Measurements from ENCODE around the gene BPIFB6. TPM values are rescaled to one million over a fixed set of nuclear protein-coding genes. Genes with fewer than 3 reads are reported as not detected.

Gene BPIFB6
- total RNA-seq, 1 experiment from 2014 or later, result not detected

DNA sequence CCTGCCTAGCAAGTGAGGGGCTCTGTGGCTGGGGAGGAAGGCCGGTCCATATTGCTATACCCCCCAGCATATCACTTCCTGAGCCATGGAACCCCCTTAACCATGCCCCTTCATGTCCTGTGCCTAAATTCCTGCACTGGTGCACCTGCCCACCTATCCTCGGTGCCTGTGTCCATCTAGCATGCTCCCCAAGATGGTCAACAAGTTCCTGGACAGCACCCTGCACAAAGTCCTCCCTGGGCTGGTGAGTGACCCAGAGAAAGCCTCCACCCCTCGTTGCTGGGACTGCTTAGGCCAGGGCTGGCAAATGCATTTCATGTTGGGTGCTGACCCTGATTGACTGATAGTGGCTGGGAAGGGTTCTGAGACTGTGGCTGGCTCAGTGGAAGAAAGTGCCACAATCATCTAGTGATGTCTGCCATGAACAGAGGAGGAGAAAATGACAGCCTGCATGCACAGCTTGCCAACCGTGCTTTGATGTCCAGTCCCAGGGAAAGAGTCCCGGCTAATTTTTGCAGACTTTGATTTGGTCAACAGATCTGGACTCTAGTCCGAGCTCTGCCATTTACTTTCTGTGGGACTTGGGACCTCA, 3.5 kb downstream of the BPIFB6 start (continued):
- TF ChIP-seq, protein P1, sequence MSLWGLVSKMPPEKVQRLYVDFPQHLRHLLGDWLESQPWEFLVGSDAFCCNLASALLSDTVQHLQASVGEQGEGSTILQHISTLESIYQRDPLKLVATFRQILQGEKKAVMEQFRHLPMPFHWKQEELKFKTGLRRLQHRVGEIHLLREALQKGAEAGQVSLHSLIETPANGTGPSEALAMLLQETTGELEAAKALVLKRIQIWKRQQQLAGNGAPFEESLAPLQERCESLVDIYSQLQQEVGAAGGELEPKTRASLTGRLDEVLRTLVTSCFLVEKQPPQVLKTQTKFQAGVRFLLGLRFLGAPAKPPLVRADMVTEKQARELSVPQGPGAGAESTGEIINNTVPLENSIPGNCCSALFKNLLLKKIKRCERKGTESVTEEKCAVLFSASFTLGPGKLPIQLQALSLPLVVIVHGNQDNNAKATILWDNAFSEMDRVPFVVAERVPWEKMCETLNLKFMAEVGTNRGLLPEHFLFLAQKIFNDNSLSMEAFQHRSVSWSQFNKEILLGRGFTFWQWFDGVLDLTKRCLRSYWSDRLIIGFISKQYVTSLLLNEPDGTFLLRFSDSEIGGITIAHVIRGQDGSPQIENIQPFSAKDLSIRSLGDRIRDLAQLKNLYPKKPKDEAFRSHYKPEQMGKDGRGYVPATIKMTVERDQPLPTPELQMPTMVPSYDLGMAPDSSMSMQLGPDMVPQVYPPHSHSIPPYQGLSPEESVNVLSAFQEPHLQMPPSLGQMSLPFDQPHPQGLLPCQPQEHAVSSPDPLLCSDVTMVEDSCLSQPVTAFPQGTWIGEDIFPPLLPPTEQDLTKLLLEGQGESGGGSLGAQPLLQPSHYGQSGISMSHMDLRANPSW (CRISPR knock-in tag; conservative IDR thresholded peaks at IDR 0.05; ENCODE audit: low read depth), result no peak
- no peak for TF ChIP-seq CREB1 (CRISPR knock-in tag; IDR thresholded peaks at IDR 0.05)
- no peak for TF ChIP-seq JAZF1 (CRISPR knock-in tag; IDR thresholded peaks at IDR 0.05)
- TF ChIP-seq CBFB (CRISPR knock-in tag; IDR thresholded peaks at IDR 0.05; ENCODE audit: low read depth), result no peak
- TF ChIP-seq ZNF263 (CRISPR knock-in tag; IDR thresholded peaks at IDR 0.05; ENCODE audit: low read depth), result no peak
- TF ChIP-seq, protein P2, sequence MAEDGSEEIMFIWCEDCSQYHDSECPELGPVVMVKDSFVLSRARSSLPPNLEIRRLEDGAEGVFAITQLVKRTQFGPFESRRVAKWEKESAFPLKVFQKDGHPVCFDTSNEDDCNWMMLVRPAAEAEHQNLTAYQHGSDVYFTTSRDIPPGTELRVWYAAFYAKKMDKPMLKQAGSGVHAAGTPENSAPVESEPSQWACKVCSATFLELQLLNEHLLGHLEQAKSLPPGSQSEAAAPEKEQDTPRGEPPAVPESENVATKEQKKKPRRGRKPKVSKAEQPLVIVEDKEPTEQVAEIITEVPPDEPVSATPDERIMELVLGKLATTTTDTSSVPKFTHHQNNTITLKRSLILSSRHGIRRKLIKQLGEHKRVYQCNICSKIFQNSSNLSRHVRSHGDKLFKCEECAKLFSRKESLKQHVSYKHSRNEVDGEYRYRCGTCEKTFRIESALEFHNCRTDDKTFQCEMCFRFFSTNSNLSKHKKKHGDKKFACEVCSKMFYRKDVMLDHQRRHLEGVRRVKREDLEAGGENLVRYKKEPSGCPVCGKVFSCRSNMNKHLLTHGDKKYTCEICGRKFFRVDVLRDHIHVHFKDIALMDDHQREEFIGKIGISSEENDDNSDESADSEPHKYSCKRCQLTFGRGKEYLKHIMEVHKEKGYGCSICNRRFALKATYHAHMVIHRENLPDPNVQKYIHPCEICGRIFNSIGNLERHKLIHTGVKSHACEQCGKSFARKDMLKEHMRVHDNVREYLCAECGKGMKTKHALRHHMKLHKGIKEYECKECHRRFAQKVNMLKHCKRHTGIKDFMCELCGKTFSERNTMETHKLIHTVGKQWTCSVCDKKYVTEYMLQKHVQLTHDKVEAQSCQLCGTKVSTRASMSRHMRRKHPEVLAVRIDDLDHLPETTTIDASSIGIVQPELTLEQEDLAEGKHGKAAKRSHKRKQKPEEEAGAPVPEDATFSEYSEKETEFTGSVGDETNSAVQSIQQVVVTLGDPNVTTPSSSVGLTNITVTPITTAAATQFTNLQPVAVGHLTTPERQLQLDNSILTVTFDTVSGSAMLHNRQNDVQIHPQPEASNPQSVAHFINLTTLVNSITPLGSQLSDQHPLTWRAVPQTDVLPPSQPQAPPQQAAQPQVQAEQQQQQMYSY (CRISPR knock-in tag; IDR thresholded peaks at IDR 0.05), result no peak
- TF ChIP-seq ATF1 (CRISPR knock-in tag; IDR thresholded peaks at IDR 0.05), result no peak
- TF ChIP-seq, protein P3, sequence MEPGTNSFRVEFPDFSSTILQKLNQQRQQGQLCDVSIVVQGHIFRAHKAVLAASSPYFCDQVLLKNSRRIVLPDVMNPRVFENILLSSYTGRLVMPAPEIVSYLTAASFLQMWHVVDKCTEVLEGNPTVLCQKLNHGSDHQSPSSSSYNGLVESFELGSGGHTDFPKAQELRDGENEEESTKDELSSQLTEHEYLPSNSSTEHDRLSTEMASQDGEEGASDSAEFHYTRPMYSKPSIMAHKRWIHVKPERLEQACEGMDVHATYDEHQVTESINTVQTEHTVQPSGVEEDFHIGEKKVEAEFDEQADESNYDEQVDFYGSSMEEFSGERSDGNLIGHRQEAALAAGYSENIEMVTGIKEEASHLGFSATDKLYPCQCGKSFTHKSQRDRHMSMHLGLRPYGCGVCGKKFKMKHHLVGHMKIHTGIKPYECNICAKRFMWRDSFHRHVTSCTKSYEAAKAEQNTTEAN (CRISPR knock-in tag; IDR thresholded peaks at IDR 0.05), result no peak
- TF ChIP-seq ZNF232 (CRISPR knock-in tag; IDR thresholded peaks at IDR 0.05), result no peak
- no peak for TF ChIP-seq ZNF138 (CRISPR knock-in tag; conservative IDR thresholded peaks at IDR 0.05)
- TF ChIP-seq NFYB (CRISPR knock-in tag; conservative IDR thresholded peaks at IDR 0.05; ENCODE audit: low read depth), result no peak
- no peak for TF ChIP-seq CREM (CRISPR knock-in tag; IDR thresholded peaks at IDR 0.05)

DNA sequence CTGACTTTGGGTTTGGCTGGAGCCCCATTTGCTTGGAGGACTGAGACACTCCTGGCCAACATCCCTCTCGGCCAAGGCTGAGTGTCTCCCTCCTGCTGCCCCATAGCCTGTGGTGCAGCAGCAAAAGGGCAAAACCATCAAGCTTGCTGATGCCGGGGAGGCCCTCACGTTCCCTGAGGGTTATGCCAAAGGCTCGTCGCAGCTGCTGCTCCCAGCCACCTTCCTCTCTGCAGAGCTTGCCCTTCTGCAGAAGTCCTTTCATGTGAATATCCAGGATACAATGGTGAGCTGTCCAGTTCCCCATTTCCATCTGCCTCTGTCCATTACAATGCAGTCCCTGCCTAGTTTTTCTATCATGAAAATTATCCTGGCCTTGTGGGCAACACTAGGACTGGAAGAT, 6.0 kb downstream of the BPIFB6 start:
- H3K27ac Mint-ChIP-seq, result no peak overlapping the region
- POLR2A ChIA-PET, result no interaction called here
- ATAC-seq (no peak), DNase-seq (ENCODE audit: low spot score) (no peak)
- no peaks in the 10 kb centered on the region for H3K36me3 Mint-ChIP-seq
- CTCF ChIA-PET, result no interaction called here
- peaks cover 15% of the 10 kb centered on the region for H3K27me3 Mint-ChIP-seq (ENCODE audit: low read depth)
- H3K9me3 Mint-ChIP-seq, result peaks cover 6% of the 10 kb centered on the region; the same call in 1 of the 2 replicates
- H3K4me1 Mint-ChIP-seq, result no peaks in the 10 kb centered on the region
- no peak overlapping the region for H3K4me3 Mint-ChIP-seq
- TF ChIP-seq GRHL2 (CRISPR knock-in tag; IDR thresholded peaks at IDR 0.05; ENCODE audit: insufficient replicate concordance, severe bottlenecking), result no peak
- TF ChIP-seq, protein P4, sequence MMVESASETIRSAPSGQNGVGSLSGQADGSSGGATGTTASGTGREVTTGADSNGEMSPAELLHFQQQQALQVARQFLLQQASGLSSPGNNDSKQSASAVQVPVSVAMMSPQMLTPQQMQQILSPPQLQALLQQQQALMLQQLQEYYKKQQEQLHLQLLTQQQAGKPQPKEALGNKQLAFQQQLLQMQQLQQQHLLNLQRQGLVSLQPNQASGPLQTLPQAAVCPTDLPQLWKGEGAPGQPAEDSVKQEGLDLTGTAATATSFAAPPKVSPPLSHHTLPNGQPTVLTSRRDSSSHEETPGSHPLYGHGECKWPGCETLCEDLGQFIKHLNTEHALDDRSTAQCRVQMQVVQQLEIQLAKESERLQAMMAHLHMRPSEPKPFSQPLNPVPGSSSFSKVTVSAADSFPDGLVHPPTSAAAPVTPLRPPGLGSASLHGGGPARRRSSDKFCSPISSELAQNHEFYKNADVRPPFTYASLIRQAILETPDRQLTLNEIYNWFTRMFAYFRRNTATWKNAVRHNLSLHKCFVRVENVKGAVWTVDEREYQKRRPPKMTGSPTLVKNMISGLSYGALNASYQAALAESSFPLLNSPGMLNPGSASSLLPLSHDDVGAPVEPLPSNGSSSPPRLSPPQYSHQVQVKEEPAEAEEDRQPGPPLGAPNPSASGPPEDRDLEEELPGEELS (CRISPR knock-in tag; IDR thresholded peaks at IDR 0.05), result no peak
- no peak for TF ChIP-seq NR3C1 (CRISPR knock-in tag; conservative IDR thresholded peaks at IDR 0.05; ENCODE audit: low read depth)
- TF ChIP-seq GTF2I (CRISPR knock-in tag; conservative IDR thresholded peaks at IDR 0.05), result no peak
- TF ChIP-seq, protein P5, sequence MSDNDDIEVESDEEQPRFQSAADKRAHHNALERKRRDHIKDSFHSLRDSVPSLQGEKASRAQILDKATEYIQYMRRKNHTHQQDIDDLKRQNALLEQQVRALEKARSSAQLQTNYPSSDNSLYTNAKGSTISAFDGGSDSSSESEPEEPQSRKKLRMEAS (CRISPR knock-in tag; IDR thresholded peaks at IDR 0.05), result no peak
- TF ChIP-seq, protein P6, sequence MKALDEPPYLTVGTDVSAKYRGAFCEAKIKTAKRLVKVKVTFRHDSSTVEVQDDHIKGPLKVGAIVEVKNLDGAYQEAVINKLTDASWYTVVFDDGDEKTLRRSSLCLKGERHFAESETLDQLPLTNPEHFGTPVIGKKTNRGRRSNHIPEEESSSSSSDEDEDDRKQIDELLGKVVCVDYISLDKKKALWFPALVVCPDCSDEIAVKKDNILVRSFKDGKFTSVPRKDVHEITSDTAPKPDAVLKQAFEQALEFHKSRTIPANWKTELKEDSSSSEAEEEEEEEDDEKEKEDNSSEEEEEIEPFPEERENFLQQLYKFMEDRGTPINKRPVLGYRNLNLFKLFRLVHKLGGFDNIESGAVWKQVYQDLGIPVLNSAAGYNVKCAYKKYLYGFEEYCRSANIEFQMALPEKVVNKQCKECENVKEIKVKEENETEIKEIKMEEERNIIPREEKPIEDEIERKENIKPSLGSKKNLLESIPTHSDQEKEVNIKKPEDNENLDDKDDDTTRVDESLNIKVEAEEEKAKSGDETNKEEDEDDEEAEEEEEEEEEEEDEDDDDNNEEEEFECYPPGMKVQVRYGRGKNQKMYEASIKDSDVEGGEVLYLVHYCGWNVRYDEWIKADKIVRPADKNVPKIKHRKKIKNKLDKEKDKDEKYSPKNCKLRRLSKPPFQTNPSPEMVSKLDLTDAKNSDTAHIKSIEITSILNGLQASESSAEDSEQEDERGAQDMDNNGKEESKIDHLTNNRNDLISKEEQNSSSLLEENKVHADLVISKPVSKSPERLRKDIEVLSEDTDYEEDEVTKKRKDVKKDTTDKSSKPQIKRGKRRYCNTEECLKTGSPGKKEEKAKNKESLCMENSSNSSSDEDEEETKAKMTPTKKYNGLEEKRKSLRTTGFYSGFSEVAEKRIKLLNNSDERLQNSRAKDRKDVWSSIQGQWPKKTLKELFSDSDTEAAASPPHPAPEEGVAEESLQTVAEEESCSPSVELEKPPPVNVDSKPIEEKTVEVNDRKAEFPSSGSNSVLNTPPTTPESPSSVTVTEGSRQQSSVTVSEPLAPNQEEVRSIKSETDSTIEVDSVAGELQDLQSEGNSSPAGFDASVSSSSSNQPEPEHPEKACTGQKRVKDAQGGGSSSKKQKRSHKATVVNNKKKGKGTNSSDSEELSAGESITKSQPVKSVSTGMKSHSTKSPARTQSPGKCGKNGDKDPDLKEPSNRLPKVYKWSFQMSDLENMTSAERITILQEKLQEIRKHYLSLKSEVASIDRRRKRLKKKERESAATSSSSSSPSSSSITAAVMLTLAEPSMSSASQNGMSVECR (CRISPR knock-in tag; IDR thresholded peaks at IDR 0.05; ENCODE audit: borderline replicate concordance), result no peak
- no peak for TF ChIP-seq ELF4 (CRISPR knock-in tag; IDR thresholded peaks at IDR 0.05; ENCODE audit: low read depth)
- no peak for TF ChIP-seq ZNF219 (CRISPR knock-in tag; IDR thresholded peaks at IDR 0.05; ENCODE audit: borderline replicate concordance)
